Activated naive CD4-positive, alpha-beta T cell treated with anti-CD3 and anti-CD28 coated beads, Interleukin-2, amount 10 ng/mL, durations not matched to agents 7 days and 5 days (primary cell): ENCODE results near the gene ATOH1.

ENCODE experiments used
- CTCF ChIA-PET: fragments of 350-600 bp; sonication (Branson Sonifier 250); formaldehyde crosslinking; loops from one replicate; lab custom pipeline; 2021; ENCODE audit warnings: antibody characterized with exemption; lab: Charles Lee
- DNase-seq: peaks from one replicate; pipeline ENCODE4 v3.0.0-alpha.2; 2020
- H3K27ac Mint-ChIP-seq: one replicate; pipeline ENCODE4 v1.8.0; 2021; ENCODE audit warnings: mild to moderate bottlenecking, moderate library complexity, mixed read lengths
- H3K27me3 Mint-ChIP-seq: one replicate; pipeline ENCODE4 v1.8.0; 2021; ENCODE audit warnings: mild to moderate bottlenecking, mixed read lengths
- H3K36me3 Mint-ChIP-seq: one replicate; pipeline ENCODE4 v1.8.0; 2021; ENCODE audit warnings: mixed read lengths
- H3K4me1 Mint-ChIP-seq: one replicate; pipeline ENCODE4 v1.8.0; 2021; ENCODE audit warnings: mixed read lengths
- H3K4me3 Mint-ChIP-seq: one replicate; pipeline ENCODE4 v1.8.0; 2021; ENCODE audit warnings: mild to moderate bottlenecking, moderate library complexity, mixed read lengths
- H3K9me3 Mint-ChIP-seq: one replicate; pipeline ENCODE4 v1.8.0; 2021; ENCODE audit warnings: mixed read lengths

The ATOH1 gene

DNA sequence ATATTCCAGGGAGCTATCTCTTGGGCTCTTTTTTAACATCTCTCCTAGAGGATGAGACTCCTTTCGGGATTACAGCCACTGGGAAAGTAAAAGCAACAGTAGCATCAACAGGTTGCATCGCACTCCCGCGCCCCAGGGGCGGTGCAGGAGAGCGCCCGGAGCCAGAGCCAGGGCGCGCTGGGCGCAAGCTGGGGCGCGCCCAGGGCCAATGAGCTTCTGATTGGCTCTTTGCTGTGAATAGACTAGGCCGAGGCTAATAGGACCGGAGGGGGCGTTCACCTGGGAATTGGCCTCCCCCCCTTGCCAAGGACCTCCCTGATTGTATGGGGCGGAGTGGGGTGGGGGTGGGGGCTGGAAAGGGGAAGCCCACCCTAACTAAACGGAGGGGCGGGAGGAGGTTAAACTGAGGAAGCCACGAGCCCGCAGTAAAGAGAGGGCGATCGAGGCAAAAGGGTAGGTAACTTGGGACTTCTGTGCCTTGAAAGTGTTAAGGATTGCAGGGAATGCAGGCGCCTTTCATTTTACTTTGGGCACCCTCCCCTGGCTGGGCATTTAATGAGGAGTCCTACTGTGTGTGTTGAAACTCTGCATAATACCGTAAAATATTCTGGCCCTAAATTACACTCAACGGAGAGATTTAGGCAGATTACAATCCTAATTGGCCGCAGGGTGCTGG lies 1.1 kb upstream of the ATOH1 start:
- H3K4me1 Mint-ChIP-seq, result peaks cover 7% of the 10 kb centered on the region
- H3K4me3 Mint-ChIP-seq, result no peak overlapping the region
- H3K27ac Mint-ChIP-seq, result no peak overlapping the region
- no peaks in the 10 kb centered on the region for H3K9me3 Mint-ChIP-seq
- DNase-seq, result no peak
- peaks cover 8% of the 10 kb centered on the region for H3K36me3 Mint-ChIP-seq
- H3K27me3 Mint-ChIP-seq, result peaks cover 57% of the 10 kb centered on the region
- CTCF ChIA-PET, result interaction anchor here (0.9 kb wide), 1 partner anchor 9 kb away, joined by 3 read pairs; no protein-coding TSS in a partner anchor

DNA sequence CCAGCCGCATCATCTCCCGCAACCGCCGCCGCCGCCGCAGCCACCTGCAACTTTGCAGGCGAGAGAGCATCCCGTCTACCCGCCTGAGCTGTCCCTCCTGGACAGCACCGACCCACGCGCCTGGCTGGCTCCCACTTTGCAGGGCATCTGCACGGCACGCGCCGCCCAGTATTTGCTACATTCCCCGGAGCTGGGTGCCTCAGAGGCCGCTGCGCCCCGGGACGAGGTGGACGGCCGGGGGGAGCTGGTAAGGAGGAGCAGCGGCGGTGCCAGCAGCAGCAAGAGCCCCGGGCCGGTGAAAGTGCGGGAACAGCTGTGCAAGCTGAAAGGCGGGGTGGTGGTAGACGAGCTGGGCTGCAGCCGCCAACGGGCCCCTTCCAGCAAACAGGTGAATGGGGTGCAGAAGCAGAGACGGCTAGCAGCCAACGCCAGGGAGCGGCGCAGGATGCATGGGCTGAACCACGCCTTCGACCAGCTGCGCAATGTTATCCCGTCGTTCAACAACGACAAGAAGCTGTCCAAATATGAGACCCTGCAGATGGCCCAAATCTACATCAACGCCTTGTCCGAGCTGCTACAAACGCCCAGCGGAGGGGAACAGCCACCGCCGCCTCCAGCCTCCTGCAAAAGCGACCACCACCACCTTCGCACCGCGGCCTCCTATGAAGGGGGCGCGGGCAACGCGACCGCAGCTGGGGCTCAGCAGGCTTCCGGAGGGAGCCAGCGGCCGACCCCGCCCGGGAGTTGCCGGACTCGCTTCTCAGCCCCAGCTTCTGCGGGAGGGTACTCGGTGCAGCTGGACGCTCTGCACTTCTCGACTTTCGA lies 654 bp downstream of the ATOH1 start:
- H3K36me3 Mint-ChIP-seq, result peaks cover 8% of the 10 kb centered on the region
- H3K4me1 Mint-ChIP-seq, result peaks cover 7% of the 10 kb centered on the region
- H3K27me3 Mint-ChIP-seq, result peaks cover 65% of the 10 kb centered on the region
- no peaks in the 10 kb centered on the region for H3K9me3 Mint-ChIP-seq
- no peak for DNase-seq
- no peak overlapping the region for H3K4me3 Mint-ChIP-seq
- CTCF ChIA-PET, result no interaction called here
- H3K27ac Mint-ChIP-seq, result no peak overlapping the region

DNA sequence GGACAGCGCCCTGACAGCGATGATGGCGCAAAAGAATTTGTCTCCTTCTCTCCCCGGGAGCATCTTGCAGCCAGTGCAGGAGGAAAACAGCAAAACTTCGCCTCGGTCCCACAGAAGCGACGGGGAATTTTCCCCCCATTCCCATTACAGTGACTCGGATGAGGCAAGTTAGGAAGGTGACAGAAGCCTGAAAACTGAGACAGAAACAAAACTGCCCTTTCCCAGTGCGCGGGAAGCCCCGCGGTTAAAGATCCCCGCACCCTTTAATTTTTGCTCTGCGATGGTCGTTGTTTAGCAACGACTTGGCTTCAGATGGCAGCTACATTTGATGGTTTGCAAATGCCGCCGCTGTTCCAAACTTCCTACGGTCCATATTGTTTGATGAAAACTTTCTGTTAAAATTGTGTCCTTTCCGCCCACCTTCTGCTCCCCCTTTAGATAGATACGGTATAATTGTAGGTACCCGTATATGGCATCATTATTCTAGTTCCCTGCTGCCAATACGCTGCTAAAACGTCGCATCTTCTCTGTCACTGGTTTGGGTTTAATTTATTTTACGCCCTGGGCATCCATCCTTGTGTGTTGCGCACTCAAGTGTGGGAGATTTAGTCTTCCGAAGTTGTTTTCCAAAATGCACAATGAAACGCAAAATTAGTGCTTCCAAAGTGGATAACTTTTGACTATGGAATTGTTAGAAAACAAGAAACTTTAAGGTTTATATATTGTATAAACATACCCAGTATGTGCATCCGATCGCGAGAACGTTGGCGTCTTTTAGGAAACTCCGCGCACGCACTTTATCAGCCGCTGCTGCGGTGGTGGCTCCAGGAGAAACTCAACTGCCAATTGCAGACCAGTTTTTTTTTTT lies 1.5 kb downstream of the ATOH1 start:
- CTCF ChIA-PET, result no interaction called here
- Mint-ChIP-seq H3K9me3 (no peaks in the 10 kb centered on the region), H3K4me1 (peaks cover 7% of the 10 kb centered on the region), H3K27ac (peak overlapping the region; percentile 8), H3K27me3 (peaks cover 73% of the 10 kb centered on the region), H3K36me3 (peaks cover 8% of the 10 kb centered on the region), H3K4me3 (no peak overlapping the region)
- DNase-seq, result no peak

DNA sequence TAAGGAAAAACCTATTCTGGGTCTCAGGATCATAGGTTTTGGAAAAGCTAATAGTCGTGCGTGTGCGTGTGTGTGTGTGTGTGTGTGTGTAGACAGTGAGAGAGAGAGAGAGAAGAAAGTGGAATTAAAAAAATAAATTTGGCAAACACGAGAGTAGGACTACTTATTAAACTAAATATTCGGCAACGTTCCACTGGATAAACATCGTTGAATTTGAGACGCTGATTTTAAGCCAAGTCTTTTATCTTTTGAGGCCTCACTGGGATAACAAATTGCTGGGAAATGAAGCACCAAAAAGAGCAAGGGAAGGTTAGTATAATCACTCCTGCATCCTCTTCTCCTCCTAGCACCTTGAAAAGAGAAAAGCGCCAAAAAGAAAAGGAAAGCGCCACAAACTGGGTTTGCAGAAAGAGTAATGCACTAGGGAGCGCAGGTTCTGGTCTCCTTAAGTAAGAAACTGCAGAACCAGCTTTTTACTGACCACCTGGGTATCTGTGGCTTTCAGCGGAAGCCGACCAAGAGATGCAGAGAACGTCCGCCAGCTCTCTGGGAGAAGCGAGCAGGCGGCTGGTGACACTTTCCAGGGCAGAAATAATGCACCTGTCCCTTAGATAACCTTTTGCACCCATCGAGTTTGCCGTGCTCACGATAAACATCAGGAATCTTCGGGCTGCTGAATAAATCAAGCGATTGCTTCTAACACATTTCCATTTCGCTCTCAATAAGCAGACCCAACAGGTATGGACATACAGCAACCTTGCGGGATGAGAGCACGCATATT lies 3.4 kb downstream of the ATOH1 start:
- no peak overlapping the region for H3K27ac Mint-ChIP-seq
- peaks cover 79% of the 10 kb centered on the region for H3K27me3 Mint-ChIP-seq
- H3K36me3 Mint-ChIP-seq, result peaks cover 8% of the 10 kb centered on the region
- CTCF ChIA-PET, result no interaction called here
- no peaks in the 10 kb centered on the region for H3K9me3 Mint-ChIP-seq
- H3K4me1 Mint-ChIP-seq, result peaks cover 7% of the 10 kb centered on the region
- no peak overlapping the region for H3K4me3 Mint-ChIP-seq
- no peak for DNase-seq

DNA sequence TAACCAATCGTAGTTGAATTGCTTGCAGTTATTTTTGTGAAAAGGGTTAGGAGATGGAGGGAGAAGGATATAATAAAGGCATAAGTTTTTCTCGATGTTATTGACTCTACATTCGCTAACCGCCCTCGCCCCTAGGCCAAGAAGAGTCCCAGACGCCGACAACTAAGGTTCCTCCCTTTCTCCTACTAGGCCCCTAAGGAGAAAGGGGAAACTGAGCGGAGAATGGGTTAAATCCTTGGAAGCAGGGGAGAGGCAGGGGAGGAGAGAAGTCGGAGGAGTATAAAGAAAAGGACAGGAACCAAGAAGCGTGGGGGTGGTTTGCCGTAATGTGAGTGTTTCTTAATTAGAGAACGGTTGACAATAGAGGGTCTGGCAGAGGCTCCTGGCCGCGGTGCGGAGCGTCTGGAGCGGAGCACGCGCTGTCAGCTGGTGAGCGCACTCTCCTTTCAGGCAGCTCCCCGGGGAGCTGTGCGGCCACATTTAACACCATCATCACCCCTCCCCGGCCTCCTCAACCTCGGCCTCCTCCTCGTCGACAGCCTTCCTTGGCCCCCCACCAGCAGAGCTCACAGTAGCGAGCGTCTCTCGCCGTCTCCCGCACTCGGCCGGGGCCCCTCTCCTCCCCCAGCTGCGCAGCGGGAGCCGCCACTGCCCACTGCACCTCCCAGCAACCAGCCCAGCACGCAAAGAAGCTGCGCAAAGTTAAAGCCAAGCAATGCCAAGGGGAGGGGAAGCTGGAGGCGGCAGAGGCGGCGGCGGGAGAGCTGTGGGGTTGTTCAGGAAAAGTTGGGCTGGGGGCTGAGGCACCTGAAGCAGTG lies 5.9 kb downstream of the ATOH1 start:
- Mint-ChIP-seq H3K4me3 (no peak overlapping the region), H3K9me3 (no peaks in the 10 kb centered on the region), H3K27ac (no peak overlapping the region), H3K4me1 (no peaks in the 10 kb centered on the region), H3K27me3 (peaks cover 54% of the 10 kb centered on the region), H3K36me3 (peaks cover 6% of the 10 kb centered on the region)
- CTCF ChIA-PET, result interaction anchor here (0.6 kb wide), 1 partner anchor 287 kb away, joined by 3 read pairs; no protein-coding TSS in a partner anchor
- DNase-seq, result no peak

DNA sequence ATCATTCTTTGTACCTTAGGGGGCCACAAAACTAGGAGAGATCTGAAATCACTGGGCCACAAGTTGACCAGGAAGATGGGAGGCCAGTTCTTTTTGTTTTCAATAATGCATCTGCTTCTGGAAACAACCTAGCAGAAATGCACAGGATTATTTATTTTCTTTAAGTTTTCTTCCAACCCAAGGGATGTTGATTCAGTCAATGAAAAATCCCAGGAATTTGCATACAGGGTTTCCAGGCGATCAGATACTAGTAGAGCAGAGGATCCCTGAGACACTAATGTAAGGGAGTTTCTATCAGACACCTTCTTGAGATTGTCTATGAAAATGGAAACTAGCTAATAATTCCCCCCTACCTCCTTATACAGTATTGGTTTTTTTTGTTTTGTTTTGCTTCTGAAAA lies 7.4 kb downstream of the ATOH1 start:
- Mint-ChIP-seq H3K4me3 (no peak overlapping the region), H3K27ac (no peak overlapping the region), H3K27me3 (peaks cover 40% of the 10 kb centered on the region), H3K4me1 (no peaks in the 10 kb centered on the region), H3K36me3 (no peaks in the 10 kb centered on the region), H3K9me3 (no peaks in the 10 kb centered on the region)
- no peak for DNase-seq
- CTCF ChIA-PET, result interaction anchor here (1.2 kb wide), 1 partner anchor 9 kb away, joined by 3 read pairs; no protein-coding TSS in a partner anchor

DNA sequence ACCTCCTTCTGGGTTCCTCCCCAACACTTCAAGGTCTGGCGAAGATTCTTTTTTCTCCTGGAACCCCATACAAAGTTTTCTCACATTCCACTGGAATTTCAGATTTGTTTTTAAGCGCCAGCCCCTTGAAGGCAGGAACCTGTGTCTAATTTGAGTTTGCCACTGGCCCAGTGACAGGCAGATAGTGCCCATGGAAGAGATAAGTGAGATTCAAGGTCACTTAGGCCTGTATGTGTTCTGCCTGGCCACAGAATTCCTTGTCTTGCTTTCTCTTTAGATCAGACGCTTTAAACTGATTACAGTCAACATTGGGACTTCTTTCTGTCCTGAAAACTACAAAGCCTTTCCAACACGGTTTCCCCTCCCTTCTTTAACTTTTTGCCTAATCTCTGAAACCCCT lies 11.2 kb downstream of the ATOH1 start:
- Mint-ChIP-seq H3K4me1 (no peaks in the 10 kb centered on the region), H3K27ac (no peak overlapping the region), H3K4me3 (no peak overlapping the region), H3K36me3 (no peaks in the 10 kb centered on the region), H3K27me3 (peaks cover 12% of the 10 kb centered on the region), H3K9me3 (no peaks in the 10 kb centered on the region)
- no peak for DNase-seq
- CTCF ChIA-PET, result no interaction called here

DNA sequence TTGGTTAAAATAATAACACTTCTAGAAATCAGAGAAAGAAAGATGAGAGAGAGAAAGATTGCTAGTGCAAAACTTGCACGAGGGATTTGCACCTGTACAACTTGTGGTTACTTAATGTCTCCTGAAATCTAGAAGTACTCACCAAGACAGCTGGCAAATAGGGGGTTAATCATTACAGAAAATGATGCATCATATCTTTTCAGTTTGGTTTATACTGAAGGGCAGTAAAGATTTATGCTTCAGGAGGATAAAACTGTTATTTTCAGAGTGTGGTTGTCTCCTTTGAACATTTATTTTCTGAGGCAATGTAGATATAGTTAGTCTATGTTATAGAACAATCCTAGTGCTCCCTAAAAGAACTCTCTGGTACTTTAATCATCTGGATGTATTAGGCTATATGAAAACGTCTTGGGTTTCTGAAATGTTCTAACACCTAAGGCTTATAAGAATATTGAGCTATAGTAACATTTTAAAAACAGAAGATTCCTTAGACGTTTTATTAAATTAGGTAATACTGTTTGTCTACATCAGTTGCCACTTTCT lies 13.3 kb downstream of the ATOH1 start:
- Mint-ChIP-seq H3K9me3 (no peaks in the 10 kb centered on the region), H3K4me1 (no peaks in the 10 kb centered on the region), H3K27ac (no peak overlapping the region), H3K36me3 (no peaks in the 10 kb centered on the region), H3K4me3 (no peak overlapping the region), H3K27me3 (no peaks in the 10 kb centered on the region)
- CTCF ChIA-PET, result no interaction called here
- no peak for DNase-seq

DNA sequence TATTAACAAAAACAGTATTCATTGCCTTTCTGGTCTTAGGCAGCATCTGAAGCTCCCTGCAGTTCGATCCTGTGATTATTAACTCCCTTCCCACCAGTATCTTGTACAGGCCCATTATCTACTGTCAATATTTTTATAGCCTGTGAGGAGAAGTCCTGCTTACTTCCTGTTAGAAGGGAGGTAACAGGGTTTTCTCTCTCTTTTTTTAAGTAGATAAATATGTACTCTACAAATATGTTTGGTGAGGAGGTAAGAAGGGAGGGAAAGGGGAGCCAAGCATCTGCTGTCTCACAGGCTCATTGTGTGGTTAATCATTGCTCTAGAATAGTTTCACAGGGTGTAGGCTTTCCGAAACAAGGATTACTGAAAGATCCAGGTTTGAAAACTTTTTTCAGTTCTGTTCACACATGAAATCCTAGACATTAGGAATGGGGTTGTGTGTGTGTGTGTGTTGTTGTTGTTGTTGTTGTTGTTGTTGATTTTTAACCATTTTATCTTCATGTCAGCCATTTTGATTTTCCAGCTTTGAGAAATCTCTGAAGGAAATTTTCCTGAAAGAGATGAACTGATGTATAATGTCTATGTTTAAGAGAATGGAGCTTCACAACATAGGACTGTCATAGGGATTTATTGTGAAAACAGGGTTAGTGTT lies 14.2 kb downstream of the ATOH1 start:
- no peaks in the 10 kb centered on the region for H3K36me3 Mint-ChIP-seq
- no peaks in the 10 kb centered on the region for H3K9me3 Mint-ChIP-seq
- no peak overlapping the region for H3K4me3 Mint-ChIP-seq
- DNase-seq, result no peak
- no peak overlapping the region for H3K27ac Mint-ChIP-seq
- CTCF ChIA-PET, result no interaction called here
- no peaks in the 10 kb centered on the region for H3K4me1 Mint-ChIP-seq
- no peaks in the 10 kb centered on the region for H3K27me3 Mint-ChIP-seq

DNA sequence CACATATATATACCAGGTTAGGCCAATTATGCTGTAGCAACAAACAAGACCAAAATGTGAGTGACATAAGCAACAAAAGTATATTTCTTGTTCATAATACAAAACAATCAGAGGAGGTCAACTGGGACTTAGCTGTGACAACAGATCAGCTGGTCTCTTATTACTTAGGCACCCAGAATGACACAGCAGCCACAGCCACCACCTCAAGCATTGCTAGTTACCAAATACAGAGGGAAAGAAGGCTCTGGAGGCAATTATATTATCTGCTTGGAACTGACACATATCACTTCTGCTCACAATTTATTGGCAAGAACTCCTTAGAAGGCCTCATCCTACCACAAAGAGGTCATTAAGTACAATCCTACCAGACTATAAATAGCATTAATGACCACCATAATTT lies 15.2 kb downstream of the ATOH1 start:
- H3K27me3 Mint-ChIP-seq, result no peaks in the 10 kb centered on the region
- H3K4me3 Mint-ChIP-seq, result no peak overlapping the region
- CTCF ChIA-PET, result no interaction called here
- H3K4me1 Mint-ChIP-seq, result no peaks in the 10 kb centered on the region
- H3K9me3 Mint-ChIP-seq, result no peaks in the 10 kb centered on the region
- DNase-seq, result no peak
- no peaks in the 10 kb centered on the region for H3K36me3 Mint-ChIP-seq
- H3K27ac Mint-ChIP-seq, result no peak overlapping the region

DNA sequence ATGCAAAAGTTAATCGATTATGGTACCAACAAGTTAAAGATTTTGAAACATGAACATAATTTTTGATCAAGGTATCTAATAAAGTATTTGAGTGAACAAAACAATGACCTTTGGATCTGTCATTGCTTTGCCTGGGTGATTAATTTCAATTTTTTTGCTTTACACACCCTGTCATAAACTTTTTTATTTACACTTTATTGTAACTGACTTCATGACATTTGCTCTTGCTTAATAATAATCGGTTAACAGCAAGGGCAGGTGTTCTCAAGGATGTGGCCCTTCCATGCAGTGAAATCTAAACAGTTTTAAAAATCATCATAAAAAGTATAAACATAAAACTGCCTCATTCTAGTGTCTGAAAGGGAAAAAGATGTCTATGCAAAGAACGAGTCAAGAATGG lies 24.1 kb downstream of the ATOH1 start:
- Mint-ChIP-seq H3K9me3 (no peaks in the 10 kb centered on the region), H3K27ac (no peak overlapping the region), H3K4me1 (no peaks in the 10 kb centered on the region), H3K36me3 (no peaks in the 10 kb centered on the region), H3K27me3 (no peaks in the 10 kb centered on the region), H3K4me3 (no peak overlapping the region)
- no peak for DNase-seq
- CTCF ChIA-PET, result no interaction called here

DNA sequence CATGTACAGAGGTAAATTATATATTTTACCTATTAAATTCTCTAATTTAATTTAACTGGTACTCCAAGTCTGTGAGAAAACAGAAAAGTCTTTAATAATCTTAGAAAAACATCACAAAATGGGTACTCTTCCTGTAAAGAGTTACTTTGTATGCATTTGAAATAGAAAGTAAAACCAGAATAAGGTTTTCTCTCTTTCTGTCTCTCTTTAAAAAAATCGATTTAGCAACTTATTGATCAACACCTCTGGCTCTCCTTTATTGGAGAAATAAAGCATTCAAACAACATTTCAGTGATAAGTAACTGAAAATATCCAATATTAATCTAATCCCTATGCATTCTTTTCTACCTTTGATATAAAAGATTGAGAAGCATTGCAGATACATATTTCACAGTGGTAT lies 27.4 kb downstream of the ATOH1 start:
- no peaks in the 10 kb centered on the region for H3K9me3 Mint-ChIP-seq
- no peaks in the 10 kb centered on the region for H3K4me1 Mint-ChIP-seq
- no peak for DNase-seq
- CTCF ChIA-PET, result no interaction called here
- no peak overlapping the region for H3K27ac Mint-ChIP-seq
- no peaks in the 10 kb centered on the region for H3K27me3 Mint-ChIP-seq
- no peaks in the 10 kb centered on the region for H3K36me3 Mint-ChIP-seq
- H3K4me3 Mint-ChIP-seq, result no peak overlapping the region
